22Rv1 (cell line): ENCODE data around the gene SIRT5.

Experiments used
- H3K27ac ChIP-seq: fragments of 450-650 bp; 2 replicates; pipeline ENCODE4 v1.5.1; 2017
- ZFX ChIP-seq: fragments of 450-650 bp; IDR thresholded peaks from 2 replicates; pipeline ENCODE4 v1.6.1; 2017; ENCODE audit warnings: antibody characterized with exemption, borderline replicate concordance
- TF ChIP-seq, protein P1 (sequence below): fragments of 450-650 bp; IDR thresholded peaks from 2 replicates; pipeline ENCODE4 v1.5.1; 2017; ENCODE audit warnings: mild to moderate bottlenecking

The SIRT5 gene

GRCh38 chr6:13528777-13529343 lies 45.5 kb upstream of the SIRT5 start:
- H3K27ac ChIP-seq, result no peak overlapping the region
- no peak for TF ChIP-seq ZFX
- TF ChIP-seq, protein P1, sequence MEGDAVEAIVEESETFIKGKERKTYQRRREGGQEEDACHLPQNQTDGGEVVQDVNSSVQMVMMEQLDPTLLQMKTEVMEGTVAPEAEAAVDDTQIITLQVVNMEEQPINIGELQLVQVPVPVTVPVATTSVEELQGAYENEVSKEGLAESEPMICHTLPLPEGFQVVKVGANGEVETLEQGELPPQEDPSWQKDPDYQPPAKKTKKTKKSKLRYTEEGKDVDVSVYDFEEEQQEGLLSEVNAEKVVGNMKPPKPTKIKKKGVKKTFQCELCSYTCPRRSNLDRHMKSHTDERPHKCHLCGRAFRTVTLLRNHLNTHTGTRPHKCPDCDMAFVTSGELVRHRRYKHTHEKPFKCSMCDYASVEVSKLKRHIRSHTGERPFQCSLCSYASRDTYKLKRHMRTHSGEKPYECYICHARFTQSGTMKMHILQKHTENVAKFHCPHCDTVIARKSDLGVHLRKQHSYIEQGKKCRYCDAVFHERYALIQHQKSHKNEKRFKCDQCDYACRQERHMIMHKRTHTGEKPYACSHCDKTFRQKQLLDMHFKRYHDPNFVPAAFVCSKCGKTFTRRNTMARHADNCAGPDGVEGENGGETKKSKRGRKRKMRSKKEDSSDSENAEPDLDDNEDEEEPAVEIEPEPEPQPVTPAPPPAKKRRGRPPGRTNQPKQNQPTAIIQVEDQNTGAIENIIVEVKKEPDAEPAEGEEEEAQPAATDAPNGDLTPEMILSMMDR, result no peak

- H3K27ac ChIP-seq, result no peak overlapping the region
- TF ChIP-seq, protein P1, result no peak
These were observed 42.4 kb upstream of the SIRT5 start for GRCh38 chr6:13531956-13532355.

DNA sequence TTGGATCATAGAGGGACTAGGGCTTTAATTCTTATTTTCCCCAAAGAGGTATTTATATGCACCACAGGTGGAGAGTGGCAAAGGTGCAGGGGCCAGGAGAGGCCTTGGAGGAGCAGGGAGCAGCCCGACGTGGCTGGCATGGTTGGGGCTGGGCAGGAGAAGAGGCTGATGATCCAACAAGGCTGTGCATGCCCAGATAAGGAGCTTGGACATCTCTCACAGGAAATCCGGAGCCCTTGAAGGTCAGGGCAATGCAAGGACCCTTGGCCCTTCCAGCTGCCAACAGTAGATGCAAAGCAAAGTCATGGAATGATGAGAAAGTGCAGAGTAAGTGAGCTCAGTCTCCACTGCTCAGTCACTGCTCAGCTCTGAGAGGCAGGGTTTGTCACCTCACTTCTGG lies 39.9 kb upstream of the SIRT5 start:
- TF ChIP-seq, protein P1, result no peak
- no peak for TF ChIP-seq ZFX
- H3K27ac ChIP-seq, result no peak overlapping the region

DNA sequence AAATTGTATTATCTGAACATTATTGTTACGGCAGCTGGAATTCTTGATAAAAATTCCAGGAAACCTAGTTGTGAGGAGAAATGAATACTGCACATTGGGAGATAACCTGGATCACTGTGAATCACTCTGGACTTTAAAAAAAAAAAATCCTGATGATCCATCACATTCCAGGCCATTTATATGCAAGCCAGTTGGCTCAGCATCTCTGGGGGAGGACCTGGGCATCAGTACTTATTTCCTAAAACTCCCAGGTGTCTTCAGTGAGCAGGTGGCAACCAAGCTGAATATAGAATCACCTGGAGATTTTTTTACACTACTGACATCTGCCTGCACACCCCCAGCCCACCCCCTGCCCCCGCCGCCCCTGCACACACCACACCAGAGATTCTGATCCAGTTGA lies 39.1 kb upstream of the SIRT5 start:
- no peak for TF ChIP-seq ZFX
- TF ChIP-seq, protein P1, result no peak
- no peak overlapping the region for H3K27ac ChIP-seq

GRCh38 chr6:13536796-13537526 lies 37.4 kb upstream of the SIRT5 start:
- H3K27ac ChIP-seq, result no peak overlapping the region
- TF ChIP-seq, protein P1, result no peak
- no peak for TF ChIP-seq ZFX

DNA sequence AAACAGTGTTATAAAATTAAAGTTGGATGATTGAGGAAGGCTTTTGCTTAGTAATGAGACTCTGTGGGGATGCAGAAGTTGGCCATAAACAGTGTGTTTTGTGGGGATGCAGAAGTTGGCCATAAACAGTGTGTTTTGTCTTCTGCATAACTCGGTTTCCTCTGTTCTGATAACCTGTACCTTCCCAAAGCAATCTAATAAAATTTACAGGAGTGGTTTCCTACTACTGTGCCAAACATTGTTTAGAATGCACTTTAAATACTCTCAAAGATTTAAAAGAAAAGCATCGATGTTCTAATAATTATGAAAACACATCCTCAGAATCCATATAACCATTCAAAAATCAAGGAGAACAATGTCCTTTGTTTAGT lies 36.9 kb upstream of the SIRT5 start:
- H3K27ac ChIP-seq, result no peak overlapping the region

DNA sequence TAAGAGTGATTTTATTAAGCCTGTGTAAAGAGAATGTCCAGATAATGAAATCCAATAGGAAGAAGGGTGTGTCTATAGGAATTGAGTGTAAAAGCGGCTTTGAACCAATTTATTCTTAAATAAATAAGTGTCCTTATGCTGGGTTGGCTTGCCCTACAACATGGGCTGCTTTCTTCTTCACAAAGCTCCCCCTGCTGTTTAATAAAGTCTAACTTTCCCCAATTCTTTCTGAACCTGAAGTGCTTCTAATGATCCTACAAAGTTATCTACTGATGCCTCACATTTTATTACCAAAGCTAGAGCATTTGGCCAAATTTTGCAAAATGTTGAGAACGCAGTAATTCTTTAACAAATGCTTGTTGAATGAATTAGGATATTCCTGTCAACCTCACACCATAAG lies 36.3 kb upstream of the SIRT5 start:
- no peak overlapping the region for H3K27ac ChIP-seq
- TF ChIP-seq, protein P1, result peak; percentile 34
- no peak for TF ChIP-seq ZFX

More for the DNA sequence above, 36.9 kb upstream of the SIRT5 start:
- TF ChIP-seq ZFX, result no peak
- TF ChIP-seq, protein P1, result no peak
